IMR-90 (cell line): ENCODE measurements around the gene CYP2J2.

Experiments used
- BHLHE40 ChIP-seq: fragments of 150-350 bp; IDR thresholded peaks from 2 replicates; pipeline ENCODE4 v1.6.1; 2016; ENCODE audit warnings: mild to moderate bottlenecking, low read depth, low read length
- CTCF ChIP-seq: conservative IDR thresholded peaks from 2 replicates; pipeline ENCODE4 v1.5.1; 2012; ENCODE audit warnings: mild to moderate bottlenecking, low read depth, low read length, improper control_type of control experiment
- FOS ChIP-seq: fragments of 150-350 bp; IDR thresholded peaks from 2 replicates; pipeline ENCODE4 v1.6.1; 2016; ENCODE audit warnings: low read depth, low read length
- POLR2A ChIP-seq: IDR thresholded peaks from 2 replicates; pipeline ENCODE4 v1.6.1; 2012; ENCODE audit warnings: mild to moderate bottlenecking, low read depth, low read length
- RAD21 ChIP-seq: IDR thresholded peaks from 2 replicates; pipeline ENCODE4 v1.6.1; 2012; ENCODE audit warnings: low read length, improper control_type of control experiment
- USF2 ChIP-seq: fragments of 150-350 bp; IDR thresholded peaks from 2 replicates; pipeline ENCODE4 v1.6.1; 2017; ENCODE audit warnings: mild to moderate bottlenecking, antibody characterized with exemption, low read length, low read depth

GRCh38 chr1:59967780-59968179, 41.2 kb upstream of the CYP2J2 start:
- TF ChIP-seq POLR2A (no peak), BHLHE40 (no peak), CTCF (no peak), USF2 (no peak), RAD21 (no peak), FOS (no peak)
